Measurements from ENCODE around the gene THEMIS2. TPM values are rescaled to one million over a fixed set of nuclear protein-coding genes. Genes with fewer than 3 reads are reported as not detected.
A peak's percentile ranks its signal among the peaks of the same experiment; 100 is the strongest.

The THEMIS2 gene
- total RNA-seq, 8 experiments from 2014 or later, result 0.66 to 3.2 (median 1.6) TPM

DNA sequence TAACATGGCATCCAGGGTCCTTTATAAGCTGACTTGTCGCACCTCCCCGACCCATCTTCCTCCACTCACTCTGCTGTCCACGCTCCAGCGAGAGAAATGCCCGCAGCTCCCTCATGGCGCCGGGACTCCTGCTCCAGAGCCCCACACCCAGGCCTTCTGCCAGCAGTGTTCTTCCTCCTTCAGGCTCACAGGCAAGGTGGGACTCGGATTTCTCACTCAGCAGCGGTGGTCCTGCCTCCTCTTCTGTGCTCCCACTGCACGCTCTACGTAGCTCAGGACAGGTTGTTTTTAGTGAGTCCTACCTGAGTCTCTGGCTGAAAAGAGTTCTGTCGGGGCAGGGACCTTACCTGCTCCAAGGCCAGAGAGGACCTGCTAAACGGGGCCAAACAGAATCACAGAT lies 11.2 kb downstream of the THEMIS2 start:
- Histone ChIP-seq H3K27ac (no peak overlapping the region), H3K4me3 (no peak overlapping the region), H3K4me1 (replicated peaks in 1 of 2) (peaks cover 0 to 9% of the 10 kb centered on the region in 2 donors)
- in situ Hi-C loops (cut with MboI; ENCODE audit: low pct_unique_long_range_greater_than_20kb in 2 of 9, low sequenced_read_pairs in 9 of 9, unreplicated experiment in 9 of 9), result no loop called here
- ATAC-seq (replicated peaks in 6 of 8), result no peak
- WGBS, 10 experiments, result 60 to 96% (median 88%) methylated on average over 1 to 13 of the region's 13 CpGs; no CpG with 5 or more reads in 3 of the 10 experiments

- in situ Hi-C loops (cut with MboI; ENCODE audit: low pct_unique_long_range_greater_than_20kb in 2 of 9, low sequenced_read_pairs in 9 of 9, unreplicated experiment in 9 of 9), result no loop called here
- H3K27ac ChIP-seq, result no peak overlapping the region
- ATAC-seq (replicated peaks in 6 of 8), result no peak
- peaks cover 0 to 3% of the 10 kb centered on the region in 2 donors for H3K4me1 ChIP-seq (replicated peaks in 1 of 2)
- no peak overlapping the region for H3K4me3 ChIP-seq
- 65 to 95% (median 92%) methylated on average over 3 to 23 of the region's 24 CpGs; no CpG with 5 or more reads in 1 of the 10 experiments for WGBS, 10 experiments
These were observed 11.9 kb downstream of the THEMIS2 start for GRCh38 chr1:27884006-27884954.

- 40 to 100% (median 93%) methylated on average over 1 to 8 of the region's 8 CpGs; no CpG with 5 or more reads in 2 of the 10 experiments for WGBS, 10 experiments
- in situ Hi-C loops (cut with MboI; ENCODE audit: low pct_unique_long_range_greater_than_20kb in 2 of 9, low sequenced_read_pairs in 9 of 9, unreplicated experiment in 9 of 9), result no loop called here
- no peak overlapping the region for H3K27ac ChIP-seq
These were observed 12.8 kb downstream of the THEMIS2 start for GRCh38 chr1:27885114-27885528.

GRCh38 chr1:27885621-27886352 lies 13.4 kb downstream of the THEMIS2 start:
- H3K4me3 ChIP-seq, result no peak overlapping the region
- H3K27ac ChIP-seq, result no peak overlapping the region
- WGBS, 10 experiments, result 91 to 100% (median 100%) methylated on average over 1 to 14 of the region's 15 CpGs; no CpG with 5 or more reads in 3 of the 10 experiments
- no peak for ATAC-seq (replicated peaks in 6 of 8)
- H3K4me1 ChIP-seq (replicated peaks in 1 of 2), result no peaks in the 10 kb centered on the region
- in situ Hi-C loops (cut with MboI; ENCODE audit: low pct_unique_long_range_greater_than_20kb in 2 of 9, low sequenced_read_pairs in 9 of 9, unreplicated experiment in 9 of 9), result no loop called here

More at GRCh38 chr1:27885114-27885528, 12.8 kb downstream of the THEMIS2 start:
- Histone ChIP-seq H3K4me1 (replicated peaks in 1 of 2) (no peaks in the 10 kb centered on the region), H3K4me3 (no peak overlapping the region)
- ATAC-seq (replicated peaks in 6 of 8), result no peak

DNA sequence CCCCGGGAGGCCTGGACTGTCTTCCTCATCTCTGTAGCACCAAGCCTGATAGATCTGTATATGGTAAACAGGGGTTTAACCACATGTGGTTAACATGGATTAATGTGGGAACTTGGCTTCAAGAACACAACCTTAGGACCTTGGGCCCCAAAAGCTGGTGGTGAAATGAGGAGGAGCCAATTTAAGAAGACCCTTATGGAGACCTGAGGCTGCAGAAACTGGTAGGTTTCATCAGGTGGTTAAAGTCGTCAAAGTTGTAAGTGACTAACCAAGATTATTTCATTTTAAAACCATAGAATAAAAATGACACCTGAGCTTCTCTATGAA lies 14.0 kb downstream of the THEMIS2 start:
- Histone ChIP-seq H3K4me1 (replicated peaks in 1 of 2) (no peaks in the 10 kb centered on the region), H3K4me3 (no peak overlapping the region), H3K27ac (no peak overlapping the region)
- no peak for ATAC-seq (replicated peaks in 6 of 8)
- in situ Hi-C loops (cut with MboI; ENCODE audit: low pct_unique_long_range_greater_than_20kb in 2 of 9, low sequenced_read_pairs in 9 of 9, unreplicated experiment in 9 of 9), result no loop called here
- 80 to 100% (median 100%) methylated on average over 1 to 2 of the region's 2 CpGs; no CpG with 5 or more reads in 5 of the 10 experiments for WGBS, 10 experiments

DNA sequence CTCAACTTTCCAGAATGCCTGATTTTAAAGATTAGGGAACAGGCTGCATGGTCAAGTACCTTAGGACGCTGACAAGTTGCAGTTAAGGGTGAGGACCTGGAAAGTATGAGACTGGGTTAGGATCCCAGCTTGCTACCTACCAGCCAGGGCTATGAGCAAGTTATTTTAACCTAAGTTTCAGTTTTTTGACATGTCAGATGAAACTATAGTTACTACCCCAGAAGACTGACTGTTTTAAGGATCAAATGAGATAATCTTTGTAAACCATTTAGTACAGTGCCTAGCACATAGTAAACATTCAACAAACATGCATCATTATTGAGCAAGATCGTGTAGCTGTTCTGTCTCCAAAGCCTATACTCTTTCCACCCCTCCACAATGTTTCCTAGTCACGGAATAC lies 14.4 kb downstream of the THEMIS2 start:
- in situ Hi-C loops (cut with MboI; ENCODE audit: low pct_unique_long_range_greater_than_20kb in 2 of 9, low sequenced_read_pairs in 9 of 9, unreplicated experiment in 9 of 9), result no loop called here
- WGBS, 10 experiments, result 61 to 100% (median 92%) methylated on average over 1 to 3 of the region's 3 CpGs; no CpG with 5 or more reads in 1 of the 10 experiments
- Histone ChIP-seq H3K4me3 (no peak overlapping the region), H3K27ac (no peak overlapping the region), H3K4me1 (replicated peaks in 1 of 2) (no peaks in the 10 kb centered on the region)
- no peak for ATAC-seq (replicated peaks in 6 of 8)

DNA sequence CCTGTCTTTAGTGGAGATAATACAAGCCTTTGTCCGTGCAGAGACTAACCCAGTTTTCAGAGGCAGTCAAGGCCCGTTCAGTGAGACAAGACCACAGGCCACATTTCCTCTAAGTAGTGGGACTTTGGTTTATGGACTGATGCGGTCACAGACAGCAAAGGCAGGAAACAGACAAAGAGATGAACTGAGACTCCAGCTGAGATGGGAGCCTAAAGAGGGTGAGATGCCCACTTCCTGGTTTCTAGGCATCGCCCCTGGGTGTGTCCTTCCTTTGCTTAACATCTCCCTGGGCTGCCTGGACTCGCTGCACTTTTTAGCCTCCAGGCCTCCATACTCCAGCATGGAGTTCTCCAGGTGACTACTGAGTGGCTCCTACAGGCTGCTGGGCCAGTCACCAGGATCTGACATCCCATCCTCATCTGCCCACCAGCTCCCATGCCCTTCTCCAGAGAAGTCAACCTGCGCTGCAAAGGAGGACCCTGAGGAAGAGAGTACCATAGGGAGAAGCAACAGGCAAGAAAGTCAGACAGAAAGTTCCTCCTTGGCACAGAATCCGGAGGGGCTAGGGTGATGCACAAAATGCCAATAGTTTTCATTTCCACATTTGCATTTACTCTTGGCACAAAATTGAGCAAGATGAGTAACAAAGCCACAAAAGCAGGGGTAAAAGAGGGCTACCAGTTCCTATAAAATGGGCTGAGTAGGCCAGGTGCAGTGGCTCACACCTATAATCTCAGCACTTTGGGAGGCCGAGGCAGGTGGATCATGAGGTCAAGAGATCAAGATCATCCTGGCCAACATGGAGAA lies 15.1 kb downstream of the THEMIS2 start:
- Histone ChIP-seq H3K4me3 (no peak overlapping the region), H3K27ac (no peak overlapping the region), H3K4me1 (replicated peaks in 1 of 2) (no peaks in the 10 kb centered on the region)
- in situ Hi-C loops (cut with MboI; ENCODE audit: low pct_unique_long_range_greater_than_20kb in 2 of 9, low sequenced_read_pairs in 9 of 9, unreplicated experiment in 9 of 9), result no loop called here
- ATAC-seq (replicated peaks in 6 of 8), result no peak
- WGBS, 10 experiments, result 40 to 93% (median 87%) methylated on average over 2 to 7 of the region's 8 CpGs; no CpG with 5 or more reads in 2 of the 10 experiments

DNA sequence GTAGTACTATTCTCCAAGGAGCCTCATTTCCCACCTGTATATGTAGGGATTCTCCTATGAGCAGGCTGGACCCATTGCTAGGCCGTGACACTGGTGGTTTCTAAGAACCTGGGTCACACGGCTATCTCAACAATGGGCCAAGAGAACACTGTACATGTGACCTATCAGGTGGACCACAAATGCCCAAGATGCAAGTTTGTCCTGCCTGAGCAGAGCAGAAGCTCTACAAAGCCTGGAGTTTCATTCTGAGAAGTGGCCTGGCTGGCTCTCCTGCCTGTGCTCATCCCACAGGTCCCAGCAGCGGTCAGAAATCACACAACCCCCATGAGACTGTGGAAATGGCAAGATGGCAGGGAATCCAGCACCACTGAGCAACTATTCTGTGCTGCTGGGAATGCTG lies 17.2 kb downstream of the THEMIS2 start:
- peaks cover 0 to 3% of the 10 kb centered on the region in 2 donors for H3K4me1 ChIP-seq (replicated peaks in 1 of 2)
- H3K4me3 ChIP-seq, result no peak overlapping the region
- no peak for ATAC-seq (replicated peaks in 6 of 8)
- H3K27ac ChIP-seq, result no peak overlapping the region
- in situ Hi-C loops (cut with MboI; ENCODE audit: low pct_unique_long_range_greater_than_20kb in 2 of 9, low sequenced_read_pairs in 9 of 9, unreplicated experiment in 9 of 9), result no loop called here
- 90 to 100% (median 100%) methylated on average over 1 to 3 of the region's 3 CpGs; no CpG with 5 or more reads in 4 of the 10 experiments for WGBS, 10 experiments

- peaks cover 0 to 9% of the 10 kb centered on the region in 2 donors for H3K4me1 ChIP-seq (replicated peaks in 1 of 2)
- 69 to 95% (median 90%) methylated on average over 3 to 7 of the region's 7 CpGs for WGBS, 10 experiments
- in situ Hi-C loops (cut with MboI; ENCODE audit: low pct_unique_long_range_greater_than_20kb in 2 of 9, low sequenced_read_pairs in 9 of 9, unreplicated experiment in 9 of 9), result no loop called here
- no peak overlapping the region for H3K4me3 ChIP-seq
- no peak for ATAC-seq (replicated peaks in 6 of 8)
- no peak overlapping the region for H3K27ac ChIP-seq
These were observed 19.0 kb downstream of the THEMIS2 start for GRCh38 chr1:27891196-27891889.

DNA sequence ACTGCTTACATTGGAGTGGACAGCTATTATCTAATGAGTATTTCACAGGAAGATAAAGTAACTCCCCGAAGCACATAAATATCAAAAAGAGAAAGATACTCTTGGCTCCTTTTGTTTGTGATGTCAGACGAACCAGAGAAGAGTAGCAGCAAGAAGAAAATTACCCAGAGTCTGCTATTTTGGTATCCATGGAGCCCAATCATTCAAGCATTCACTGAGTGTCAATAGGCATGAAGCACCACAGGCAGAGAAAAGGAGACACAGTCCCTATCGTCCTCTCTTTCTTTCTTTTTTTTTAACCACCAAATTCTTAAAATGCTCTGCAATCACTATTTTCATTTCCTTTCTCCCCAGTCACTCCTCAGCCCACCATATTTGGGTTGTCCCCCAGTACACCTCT lies 22.2 kb downstream of the THEMIS2 start:
- ATAC-seq (replicated peaks in 6 of 8), result peak in 2 of 8 experiments; percentile 70 to 99
- in situ Hi-C loops (cut with MboI; ENCODE audit: low pct_unique_long_range_greater_than_20kb in 2 of 9, low sequenced_read_pairs in 9 of 9, unreplicated experiment in 9 of 9), result no loop called here
- 17 to 93% (median 53%) methylated on average over 1 to 3 of the region's 3 CpGs; no CpG with 5 or more reads in 1 of the 10 experiments for WGBS, 10 experiments
- Histone ChIP-seq H3K4me3 (no peak overlapping the region), H3K4me1 (replicated peaks in 1 of 2) (peaks cover 0 to 9% of the 10 kb centered on the region in 2 donors), H3K27ac (no peak overlapping the region)

DNA sequence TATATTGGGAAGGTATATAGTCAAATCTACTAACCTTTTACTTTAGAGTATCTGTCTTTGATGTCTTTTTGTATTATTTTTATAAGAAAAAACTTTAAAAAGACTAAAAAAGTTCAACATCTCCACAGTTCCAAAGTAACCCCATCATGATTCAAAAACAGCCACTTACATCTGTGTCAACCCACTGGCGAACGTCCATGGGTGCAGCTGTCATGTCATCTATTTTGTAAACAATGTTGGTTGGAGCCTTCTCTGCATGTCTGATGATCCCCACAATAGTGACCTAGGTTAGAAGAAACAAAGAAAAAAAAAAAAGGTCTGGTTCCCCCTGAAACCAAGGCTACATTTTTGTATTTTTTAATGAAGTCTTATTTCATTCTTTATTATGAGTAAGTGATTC lies 34.4 kb downstream of the THEMIS2 start:
- WGBS, 10 experiments, result 51 to 100% (median 86%) methylated on average over 2 of the region's 2 CpGs; no CpG with 5 or more reads in 1 of the 10 experiments
- Histone ChIP-seq H3K4me1 (replicated peaks in 1 of 2) (no peaks in the 10 kb centered on the region), H3K27ac (no peak overlapping the region), H3K4me3 (no peak overlapping the region)
- in situ Hi-C loops (cut with MboI; ENCODE audit: low pct_unique_long_range_greater_than_20kb in 2 of 9, low sequenced_read_pairs in 9 of 9, unreplicated experiment in 9 of 9), result no loop called here
- ATAC-seq (replicated peaks in 6 of 8), result no peak

- WGBS, 10 experiments, result 88 to 100% (median 100%) methylated on average over 1 of the region's 1 CpG; no CpG with 5 or more reads in 5 of the 10 experiments
- in situ Hi-C loops (cut with MboI; ENCODE audit: low pct_unique_long_range_greater_than_20kb in 2 of 9, low sequenced_read_pairs in 9 of 9, unreplicated experiment in 9 of 9), result no loop called here
- no peak for ATAC-seq (replicated peaks in 6 of 8)
- H3K27ac ChIP-seq, result no peak overlapping the region
- no peak overlapping the region for H3K4me3 ChIP-seq
- H3K4me1 ChIP-seq (replicated peaks in 1 of 2), result peaks cover 5 to 7% of the 10 kb centered on the region in 2 donors
These were observed 40.1 kb downstream of the THEMIS2 start for GRCh38 chr1:27912429-27912828.
